Left forelimb (tissue), 1 donor: ENCODE measurements around the gene URI1.
A peak's percentile ranks its signal among the peaks of the same experiment; 100 is the strongest.
"Not testable (repeated sequence)": the region's sequence is repeated elsewhere in the genome, so short reads cannot be mapped to it uniquely, and the experiment has no call there.

ENCODE experiments used
- DNase-seq: peaks from one replicate; pipeline ENCODE4 v3.0.0-alpha.2; 2018; ENCODE audit warnings: low spot score

Gene URI1

GRCh38 chr19:29942404-29943261, 594 bp downstream of the URI1 start:
- DNase-seq: peak; percentile 82

GRCh38 chr19:29943615-29944014, 1.6 kb downstream of the URI1 start:
- no peak for DNase-seq

- no peak for DNase-seq
These were observed 2.5 kb downstream of the URI1 start for GRCh38 chr19:29944390-29945012.

- DNase-seq: no peak
These were observed 3.0 kb downstream of the URI1 start for GRCh38 chr19:29945017-29945416.

GRCh38 chr19:29945433-29945832, 3.4 kb downstream of the URI1 start:
- no peak for DNase-seq

GRCh38 chr19:29946645-29947044, 4.6 kb downstream of the URI1 start:
- no peak for DNase-seq

- no peak for DNase-seq
These were observed 5.8 kb downstream of the URI1 start for GRCh38 chr19:29947871-29948270.

- not testable (repeated sequence) for DNase-seq
These were observed 6.9 kb downstream of the URI1 start for GRCh38 chr19:29948759-29949470.

- no peak for DNase-seq
These were observed 10.1 kb downstream of the URI1 start for GRCh38 chr19:29952177-29952576.

GRCh38 chr19:29952646-29953045, 10.6 kb downstream of the URI1 start:
- no peak for DNase-seq

- DNase-seq: no peak
These were observed 11.6 kb downstream of the URI1 start for GRCh38 chr19:29953352-29954247.

- DNase-seq: no peak
These were observed 14.8 kb downstream of the URI1 start for GRCh38 chr19:29956855-29957254.

GRCh38 chr19:29961311-29961710, 19.3 kb downstream of the URI1 start:
- no peak for DNase-seq

GRCh38 chr19:29962793-29963192, 20.8 kb downstream of the URI1 start:
- no peak for DNase-seq

- DNase-seq: no peak
These were observed 21.5 kb downstream of the URI1 start for GRCh38 chr19:29963576-29963975.

GRCh38 chr19:29964171-29964570, 22.1 kb downstream of the URI1 start:
- DNase-seq: no peak

- DNase-seq: no peak
These were observed 23.5 kb downstream of the URI1 start for GRCh38 chr19:29965492-29965891.

GRCh38 chr19:29966142-29966541, 24.1 kb downstream of the URI1 start:
- DNase-seq: not testable (repeated sequence)

- no peak for DNase-seq
These were observed 24.7 kb downstream of the URI1 start for GRCh38 chr19:29966588-29967249.

- no peak for DNase-seq
These were observed 25.6 kb downstream of the URI1 start for GRCh38 chr19:29967623-29968022.

GRCh38 chr19:29969891-29970290, 27.9 kb downstream of the URI1 start:
- no peak for DNase-seq
